ENCODE results near the gene NRG4.
"Not testable (repeated sequence)": the region's sequence is repeated elsewhere in the genome, so short reads cannot be mapped to it uniquely, and the experiment has no call there.

The NRG4 gene

GRCh38 chr15:75923756-75924155 lies 88.5 kb downstream of the NRG4 start:
- no peak for DNase-seq (ENCODE audit: low spot score)
- TF ChIP-seq, protein P1, sequence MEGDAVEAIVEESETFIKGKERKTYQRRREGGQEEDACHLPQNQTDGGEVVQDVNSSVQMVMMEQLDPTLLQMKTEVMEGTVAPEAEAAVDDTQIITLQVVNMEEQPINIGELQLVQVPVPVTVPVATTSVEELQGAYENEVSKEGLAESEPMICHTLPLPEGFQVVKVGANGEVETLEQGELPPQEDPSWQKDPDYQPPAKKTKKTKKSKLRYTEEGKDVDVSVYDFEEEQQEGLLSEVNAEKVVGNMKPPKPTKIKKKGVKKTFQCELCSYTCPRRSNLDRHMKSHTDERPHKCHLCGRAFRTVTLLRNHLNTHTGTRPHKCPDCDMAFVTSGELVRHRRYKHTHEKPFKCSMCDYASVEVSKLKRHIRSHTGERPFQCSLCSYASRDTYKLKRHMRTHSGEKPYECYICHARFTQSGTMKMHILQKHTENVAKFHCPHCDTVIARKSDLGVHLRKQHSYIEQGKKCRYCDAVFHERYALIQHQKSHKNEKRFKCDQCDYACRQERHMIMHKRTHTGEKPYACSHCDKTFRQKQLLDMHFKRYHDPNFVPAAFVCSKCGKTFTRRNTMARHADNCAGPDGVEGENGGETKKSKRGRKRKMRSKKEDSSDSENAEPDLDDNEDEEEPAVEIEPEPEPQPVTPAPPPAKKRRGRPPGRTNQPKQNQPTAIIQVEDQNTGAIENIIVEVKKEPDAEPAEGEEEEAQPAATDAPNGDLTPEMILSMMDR (IDR thresholded peaks at IDR 0.05; ENCODE audit: borderline replicate concordance, control extremely low read depth, extremely low read depth, insufficient read depth, missing control alignments): no peak

DNA sequence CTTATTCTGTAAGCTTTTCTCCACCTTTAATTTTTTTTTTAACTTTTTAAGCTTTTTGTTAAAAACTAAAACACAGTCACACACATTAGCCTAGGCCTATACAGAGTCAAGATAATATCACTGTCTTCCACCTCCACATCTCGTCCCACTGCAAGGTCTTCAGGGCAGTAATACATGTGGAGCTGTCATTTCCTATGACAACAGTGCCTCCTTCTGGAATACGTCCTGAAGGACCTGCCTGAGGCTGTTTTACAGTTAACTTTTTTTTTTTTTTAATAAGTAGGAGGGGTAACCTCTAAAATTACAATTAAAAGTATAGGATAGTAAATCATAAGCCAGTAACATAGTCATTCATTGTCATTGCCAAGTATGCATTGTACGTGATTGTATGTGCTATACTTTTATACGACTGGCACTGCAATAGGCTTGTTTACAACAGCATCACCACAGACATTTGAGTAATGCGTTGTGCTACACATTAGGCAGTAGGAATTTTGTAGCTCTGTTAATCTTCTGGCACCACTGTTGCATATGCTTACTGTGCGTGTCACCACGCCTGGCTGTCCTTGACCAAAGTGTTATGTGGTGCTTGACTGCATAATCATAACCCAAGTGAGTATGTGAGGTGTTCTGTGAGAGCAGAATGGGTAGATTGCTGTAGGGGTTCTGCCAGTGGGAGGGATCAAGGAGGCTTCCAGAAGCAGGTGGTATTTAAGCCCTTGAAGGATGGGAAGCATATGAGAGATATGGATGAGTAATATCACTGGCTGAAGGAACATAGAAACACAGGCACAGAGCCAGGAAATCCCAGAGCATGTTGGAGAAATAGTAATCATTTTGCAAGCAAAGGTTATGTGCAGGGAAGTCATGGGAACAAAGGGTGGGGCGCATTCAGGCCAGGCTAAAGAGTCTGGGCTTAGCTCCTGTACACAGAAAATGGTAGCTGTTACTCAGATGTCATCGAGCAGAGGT lies 90.2 kb downstream of the NRG4 start:
- TF ChIP-seq, protein P1 (IDR thresholded peaks at IDR 0.05; ENCODE audit: borderline replicate concordance, control extremely low read depth, extremely low read depth, insufficient read depth, missing control alignments): no peak
- DNase-seq (ENCODE audit: low spot score): no peak
- in situ Hi-C loops (cut with MboI; ENCODE audit: low sequenced_read_pairs, unreplicated experiment): no loop called here

More at GRCh38 chr15:75923756-75924155, 88.5 kb downstream of the NRG4 start:
- in situ Hi-C loops (cut with MboI; ENCODE audit: low sequenced_read_pairs, unreplicated experiment): no loop called here

DNA sequence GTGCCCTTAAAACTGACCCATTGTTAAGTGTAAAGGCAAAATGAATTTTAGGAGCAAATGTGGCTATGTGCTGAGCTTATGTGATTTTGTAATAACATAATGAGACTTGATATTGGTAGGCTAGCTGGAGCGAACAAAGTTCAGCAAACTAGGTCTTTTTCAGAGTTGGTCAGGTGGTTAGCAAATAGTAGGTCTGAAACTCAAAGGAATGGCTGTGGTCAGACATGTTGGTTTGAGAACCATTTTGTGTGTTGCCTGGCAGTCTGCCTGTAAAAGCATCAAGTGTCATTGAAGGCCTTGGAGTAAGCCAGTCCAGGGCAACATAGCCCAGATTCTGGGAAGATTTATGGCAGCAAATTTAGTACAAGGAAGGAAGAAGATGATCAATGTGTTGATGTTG lies 92.1 kb downstream of the NRG4 start:
- no peak for DNase-seq (ENCODE audit: low spot score)
- in situ Hi-C loops (cut with MboI; ENCODE audit: low sequenced_read_pairs, unreplicated experiment): no loop called here
- TF ChIP-seq, protein P1 (IDR thresholded peaks at IDR 0.05; ENCODE audit: borderline replicate concordance, control extremely low read depth, extremely low read depth, insufficient read depth, missing control alignments): no peak

- DNase-seq (ENCODE audit: low spot score): no peak
- TF ChIP-seq, protein P1 (IDR thresholded peaks at IDR 0.05; ENCODE audit: borderline replicate concordance, control extremely low read depth, extremely low read depth, insufficient read depth, missing control alignments): no peak
- in situ Hi-C loops (cut with MboI; ENCODE audit: low sequenced_read_pairs, unreplicated experiment): no loop called here
Measured at GRCh38 chr15:75918135-75918534, 94.1 kb downstream of the NRG4 start.

DNA sequence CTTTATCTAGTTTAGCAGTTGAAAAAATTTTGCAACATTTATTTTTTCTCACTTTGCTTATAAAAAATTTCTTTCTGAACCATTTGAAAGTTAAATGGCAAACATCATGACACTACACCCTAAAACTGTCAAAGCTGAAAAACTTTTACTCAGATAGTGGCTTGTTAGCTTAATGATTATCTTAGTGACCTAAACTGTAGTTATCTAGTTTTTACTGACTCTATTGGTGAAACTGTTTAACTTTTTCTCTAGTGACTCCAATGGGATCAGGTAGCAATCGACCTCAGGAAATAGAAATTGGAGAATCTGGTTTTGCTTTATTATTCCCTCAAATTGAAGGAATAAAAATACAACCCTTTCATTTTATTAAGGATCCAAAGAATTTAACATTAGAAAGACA lies 95.2 kb downstream of the NRG4 start:
- TF ChIP-seq, protein P1 (IDR thresholded peaks at IDR 0.05; ENCODE audit: borderline replicate concordance, control extremely low read depth, extremely low read depth, insufficient read depth, missing control alignments): no peak
- in situ Hi-C loops (cut with MboI; ENCODE audit: low sequenced_read_pairs, unreplicated experiment): no loop called here
- DNase-seq (ENCODE audit: low spot score): no peak

DNA sequence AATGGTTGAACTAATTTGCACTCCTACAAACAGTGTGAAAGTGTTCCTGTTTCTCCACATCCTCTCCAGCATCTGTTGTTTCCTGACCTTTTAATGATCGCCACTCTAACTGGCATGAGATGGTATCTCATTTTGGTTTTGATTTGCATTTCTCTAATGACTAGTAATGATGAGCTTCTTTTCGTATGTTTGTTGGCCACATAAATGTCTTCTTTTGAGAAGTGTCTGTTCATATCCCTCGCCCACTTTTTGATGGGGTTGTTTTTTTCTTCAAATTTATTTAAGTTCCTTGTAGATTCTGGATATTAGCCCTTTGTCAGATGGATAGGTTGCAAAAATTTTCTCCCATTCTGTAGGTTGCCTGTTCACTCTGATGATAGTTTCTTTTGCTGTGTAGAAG lies 101.9 kb downstream of the NRG4 start:
- in situ Hi-C loops (cut with MboI; ENCODE audit: low sequenced_read_pairs, unreplicated experiment); DNase-seq (ENCODE audit: low spot score): not testable (repeated sequence)

- no peak for DNase-seq (ENCODE audit: low spot score)
- in situ Hi-C loops (cut with MboI; ENCODE audit: low sequenced_read_pairs, unreplicated experiment): no loop called here
- TF ChIP-seq, protein P1 (IDR thresholded peaks at IDR 0.05; ENCODE audit: borderline replicate concordance, control extremely low read depth, extremely low read depth, insufficient read depth, missing control alignments): no peak
Measured at GRCh38 chr15:75905231-75905630, 107.0 kb downstream of the NRG4 start.
